Measurements from ENCODE around the gene SORBS1.

SORBS1 gene

GRCh38 chr10:95564291-95564690, 3.1 kb upstream of the SORBS1 start:
- DNase-seq = no peak

- no peak for DNase-seq
Measured at GRCh38 chr10:95562341-95562965, 1.3 kb upstream of the SORBS1 start.

- DNase-seq = no peak
Measured at GRCh38 chr10:95561864-95562177, 650 bp upstream of the SORBS1 start.

- DNase-seq = peak; percentile 7
Measured at GRCh38 chr10:95560278-95561176, 644 bp downstream of the SORBS1 start.

- DNase-seq = no peak
Measured at GRCh38 chr10:95559896-95560277, 1.3 kb downstream of the SORBS1 start.

- DNase-seq = no peak
Measured at GRCh38 chr10:95559471-95559870, 1.7 kb downstream of the SORBS1 start.

GRCh38 chr10:95558593-95559320, 2.4 kb downstream of the SORBS1 start:
- DNase-seq = no peak

- no peak for DNase-seq
Measured at GRCh38 chr10:95556994-95557767, 4.0 kb downstream of the SORBS1 start.

- no peak for DNase-seq
Measured at GRCh38 chr10:95553674-95554073, 7.5 kb downstream of the SORBS1 start.

GRCh38 chr10:95552679-95553342, 8.4 kb downstream of the SORBS1 start:
- no peak for DNase-seq

GRCh38 chr10:95550073-95550672, 11.0 kb downstream of the SORBS1 start:
- DNase-seq = no peak

GRCh38 chr10:95547791-95548435, 13.3 kb downstream of the SORBS1 start:
- no peak for DNase-seq

GRCh38 chr10:95547197-95547596, 14.0 kb downstream of the SORBS1 start:
- DNase-seq = no peak

GRCh38 chr10:95545981-95546380, 15.2 kb downstream of the SORBS1 start:
- DNase-seq = no peak

- DNase-seq = no peak
Measured at GRCh38 chr10:95544783-95545500, 16.2 kb downstream of the SORBS1 start.

GRCh38 chr10:95543459-95543858, 17.7 kb downstream of the SORBS1 start:
- DNase-seq = no peak

- no peak for DNase-seq
Measured at GRCh38 chr10:95542761-95543160, 18.4 kb downstream of the SORBS1 start.

GRCh38 chr10:95542330-95542729, 18.8 kb downstream of the SORBS1 start:
- DNase-seq = no peak

- DNase-seq = no peak
Measured at GRCh38 chr10:95540514-95541052, 20.6 kb downstream of the SORBS1 start.

GRCh38 chr10:95539560-95540284, 21.4 kb downstream of the SORBS1 start:
- no peak for DNase-seq
